ENCODE measurements around the gene THSD4.

THSD4 gene

DNA sequence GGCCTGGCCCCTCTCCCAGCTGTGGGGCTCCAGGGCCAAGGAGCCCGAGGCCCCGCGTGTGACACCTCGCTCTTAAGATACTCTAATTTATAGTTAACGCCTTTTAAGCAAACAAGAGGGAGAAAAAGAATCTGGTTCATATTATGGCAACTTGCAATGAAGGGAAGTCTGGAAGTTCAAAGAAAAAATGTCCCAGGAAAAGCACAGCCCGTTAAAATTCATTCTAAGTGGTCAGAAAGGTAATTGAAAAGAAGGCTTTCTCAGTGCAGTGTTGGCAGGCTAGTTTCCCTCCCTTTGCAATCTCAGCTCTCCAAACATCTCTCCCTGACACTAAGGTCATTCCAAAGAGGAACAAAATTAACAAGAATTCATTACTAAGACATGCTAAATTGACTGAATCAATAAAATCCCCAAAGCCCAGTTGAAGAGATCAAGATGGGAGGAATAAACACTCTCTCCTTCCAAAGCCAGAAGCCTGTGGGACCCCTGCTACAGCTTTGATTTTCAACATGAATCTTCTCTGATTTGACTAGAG lies 339.3 kb downstream of the THSD4 start:
- no peak for DNase-seq (ENCODE audit: low spot score)
- H3K4me3 ChIP-seq: no peak overlapping the region
- H3K27ac ChIP-seq: no peak overlapping the region
- TF ChIP-seq CTCF (IDR thresholded peaks at IDR 0.05): no peak

- no peak overlapping the region for H3K4me3 ChIP-seq
- DNase-seq (ENCODE audit: low spot score): no peak
- H3K27ac ChIP-seq: no peak overlapping the region
- TF ChIP-seq CTCF (IDR thresholded peaks at IDR 0.05): no peak
These were observed 339.8 kb downstream of the THSD4 start for GRCh38 chr15:71455107-71455506.

- DNase-seq (ENCODE audit: low spot score): no peak
- Histone ChIP-seq H3K4me3 (no peak overlapping the region), H3K27ac (no peak overlapping the region)
- no peak for TF ChIP-seq CTCF (IDR thresholded peaks at IDR 0.05)
These were observed 340.6 kb downstream of the THSD4 start for GRCh38 chr15:71455878-71456277.

DNA sequence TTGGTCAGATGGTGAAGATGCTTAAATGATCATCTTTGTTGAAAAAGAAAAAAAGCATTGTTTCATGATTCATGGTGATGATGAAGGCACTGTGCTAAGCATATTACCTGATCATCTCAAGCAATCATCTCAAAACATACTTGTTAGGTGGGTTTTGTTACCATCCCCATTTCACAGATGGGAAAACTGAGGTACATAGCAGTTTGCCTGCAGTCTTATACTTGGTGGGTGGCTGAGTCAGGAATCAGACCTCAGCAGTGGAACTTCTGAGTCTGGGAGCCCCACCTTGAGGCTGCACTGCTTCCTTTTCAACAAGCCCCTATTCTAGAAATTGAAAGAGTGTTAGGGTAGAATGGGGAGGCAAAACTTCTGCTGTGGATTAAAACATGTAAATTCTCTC lies 341.1 kb downstream of the THSD4 start:
- DNase-seq (ENCODE audit: low spot score): no peak
- Histone ChIP-seq H3K4me3 (no peak overlapping the region), H3K27ac (no peak overlapping the region)
- TF ChIP-seq CTCF (IDR thresholded peaks at IDR 0.05): no peak

GRCh38 chr15:71456811-71457210 lies 341.5 kb downstream of the THSD4 start:
- no peak for TF ChIP-seq CTCF (IDR thresholded peaks at IDR 0.05)
- Histone ChIP-seq H3K27ac (no peak overlapping the region), H3K4me3 (no peak overlapping the region)
- no peak for DNase-seq (ENCODE audit: low spot score)

- Histone ChIP-seq H3K4me3 (no peak overlapping the region), H3K27ac (no peak overlapping the region)
- no peak for DNase-seq (ENCODE audit: low spot score)
- TF ChIP-seq CTCF (IDR thresholded peaks at IDR 0.05): no peak
These were observed 342.9 kb downstream of the THSD4 start for GRCh38 chr15:71458089-71458660.

DNA sequence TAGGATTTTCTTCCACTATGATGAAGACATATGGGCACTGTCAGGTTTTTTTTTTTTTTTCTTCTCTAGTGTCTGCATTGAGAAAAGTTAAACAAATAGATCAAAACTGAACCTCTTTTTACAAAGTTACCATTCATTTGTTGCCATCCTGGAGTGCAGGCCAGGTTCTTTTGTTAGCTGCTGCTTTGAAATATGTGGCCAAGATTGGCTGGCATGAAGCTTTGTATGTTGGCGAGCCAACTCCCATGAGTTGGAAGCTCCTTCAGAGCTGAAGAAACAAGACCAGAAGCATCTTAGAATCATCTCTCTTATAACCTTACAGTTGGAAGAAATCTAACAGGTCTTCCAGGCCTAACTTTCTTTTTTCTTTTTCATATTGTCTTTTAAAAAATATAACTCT lies 346.5 kb downstream of the THSD4 start:
- H3K27ac ChIP-seq: no peak overlapping the region
- TF ChIP-seq CTCF (IDR thresholded peaks at IDR 0.05): no peak
- DNase-seq (ENCODE audit: low spot score): no peak
- H3K4me3 ChIP-seq: no peak overlapping the region
